ENCODE results near the gene MRGPRE.

MRGPRE gene

DNA sequence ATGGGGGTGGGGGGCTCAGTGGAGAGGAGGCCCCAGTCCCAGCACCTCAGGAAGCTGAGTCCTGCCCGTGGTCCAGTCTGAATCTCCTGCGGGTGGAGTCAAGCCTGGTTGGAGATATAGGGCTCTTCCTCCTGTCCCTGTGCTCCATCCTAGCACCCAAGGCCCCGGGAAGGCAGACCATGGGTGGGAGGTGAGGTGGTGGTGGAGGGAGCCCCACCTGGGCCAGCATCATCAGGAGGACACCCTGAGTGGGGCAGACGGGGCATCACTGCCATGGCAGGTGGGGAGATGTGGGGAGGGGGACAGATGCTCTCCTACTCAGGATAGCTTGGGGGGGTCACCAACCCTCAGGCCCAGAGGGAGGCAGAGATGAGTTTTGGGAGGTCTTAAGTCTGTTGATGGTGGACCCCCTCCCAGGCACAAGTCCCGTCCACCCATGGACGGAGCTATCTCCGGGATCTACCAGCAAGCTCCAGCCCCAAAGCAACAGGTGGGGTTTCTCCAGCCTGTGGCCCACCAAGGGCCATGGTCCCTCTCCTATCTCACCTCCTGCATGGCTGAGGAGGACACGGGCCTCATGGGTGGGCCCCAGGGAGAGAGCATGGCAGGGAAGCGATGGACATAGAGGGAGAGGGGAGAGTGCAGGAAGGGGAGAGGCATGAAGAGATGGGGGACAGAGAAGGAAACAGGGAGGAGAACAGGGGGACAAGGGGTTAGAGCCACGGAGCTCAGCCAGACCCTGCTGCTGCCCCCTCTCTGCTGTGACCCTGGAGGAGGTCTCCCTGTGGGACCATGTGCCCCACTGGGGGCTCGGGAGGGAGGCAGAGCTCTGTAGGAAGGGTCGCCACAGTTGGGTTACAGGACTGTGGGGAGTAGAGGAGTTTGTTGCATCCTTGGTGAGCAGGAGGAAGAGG lies 1.3 kb downstream of the MRGPRE start:
- no peak for DNase-seq
- TF ChIP-seq, protein P1, sequence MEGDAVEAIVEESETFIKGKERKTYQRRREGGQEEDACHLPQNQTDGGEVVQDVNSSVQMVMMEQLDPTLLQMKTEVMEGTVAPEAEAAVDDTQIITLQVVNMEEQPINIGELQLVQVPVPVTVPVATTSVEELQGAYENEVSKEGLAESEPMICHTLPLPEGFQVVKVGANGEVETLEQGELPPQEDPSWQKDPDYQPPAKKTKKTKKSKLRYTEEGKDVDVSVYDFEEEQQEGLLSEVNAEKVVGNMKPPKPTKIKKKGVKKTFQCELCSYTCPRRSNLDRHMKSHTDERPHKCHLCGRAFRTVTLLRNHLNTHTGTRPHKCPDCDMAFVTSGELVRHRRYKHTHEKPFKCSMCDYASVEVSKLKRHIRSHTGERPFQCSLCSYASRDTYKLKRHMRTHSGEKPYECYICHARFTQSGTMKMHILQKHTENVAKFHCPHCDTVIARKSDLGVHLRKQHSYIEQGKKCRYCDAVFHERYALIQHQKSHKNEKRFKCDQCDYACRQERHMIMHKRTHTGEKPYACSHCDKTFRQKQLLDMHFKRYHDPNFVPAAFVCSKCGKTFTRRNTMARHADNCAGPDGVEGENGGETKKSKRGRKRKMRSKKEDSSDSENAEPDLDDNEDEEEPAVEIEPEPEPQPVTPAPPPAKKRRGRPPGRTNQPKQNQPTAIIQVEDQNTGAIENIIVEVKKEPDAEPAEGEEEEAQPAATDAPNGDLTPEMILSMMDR (IDR thresholded peaks at IDR 0.05), result no peak
- Histone ChIP-seq H3K36me3 (no peaks in the 10 kb centered on the region), H3K4me3 (no peak overlapping the region), H3K27me3 (peaks cover 0 to 56% of the 10 kb centered on the region in 2 donors), H3K9me3 (no peaks in the 10 kb centered on the region), H3K4me1 (peaks cover 0 to 12% (median 6%) of the 10 kb centered on the region in 4 donors), H3K27ac (no peak overlapping the region)
- intact Hi-C loops (cut with DNase I; ENCODE audit: low total_unique reads), result no loop called here

DNA sequence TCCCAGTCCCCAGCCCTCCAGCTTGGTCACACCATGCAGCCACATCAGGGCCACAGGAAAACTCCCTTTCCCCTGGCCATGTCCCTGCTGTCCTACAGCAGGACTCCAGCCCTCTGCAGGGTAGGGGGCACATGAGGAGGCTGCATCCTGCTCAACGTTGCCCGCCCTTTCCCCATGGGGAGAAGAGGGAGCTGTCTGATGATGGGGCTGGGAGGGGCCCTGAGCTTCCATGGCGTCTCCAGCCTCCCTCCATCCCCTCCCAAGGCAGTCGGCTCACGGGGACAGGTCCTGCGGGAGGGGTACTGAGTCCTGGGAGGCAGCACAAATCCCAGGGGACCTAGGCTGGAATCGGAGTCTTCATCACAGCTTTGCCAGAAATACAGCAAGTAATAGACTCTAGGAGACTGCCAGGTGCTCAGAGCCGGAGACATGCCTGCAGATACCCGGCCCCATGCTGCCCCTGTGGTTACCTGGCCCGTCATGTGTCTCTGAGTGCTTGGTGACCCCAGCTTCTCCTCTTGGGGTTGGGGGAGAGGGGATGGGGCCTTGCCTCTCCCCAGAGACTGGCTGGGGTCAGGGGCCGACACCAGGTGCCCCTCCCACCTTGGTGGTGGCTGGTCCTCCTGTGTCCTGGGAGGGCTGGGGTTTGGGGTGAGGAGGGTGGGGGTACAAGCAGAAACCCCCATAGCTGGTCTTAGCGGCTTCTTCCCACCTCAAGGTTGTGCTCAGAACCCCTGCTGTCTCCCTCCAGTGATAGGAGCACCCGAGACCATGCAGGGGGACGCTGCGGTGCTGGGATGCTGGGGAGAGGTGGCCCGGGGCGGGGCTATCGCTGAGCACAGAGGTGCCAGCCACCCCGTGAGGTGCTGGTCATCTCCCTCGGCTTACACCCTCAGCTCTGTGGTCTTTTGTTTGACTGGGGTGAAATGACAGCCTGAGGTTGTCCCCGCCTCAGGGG lies 2.3 kb downstream of the MRGPRE start:
- DNase-seq, result peak in 1 of 2 donors; percentile 59
- Histone ChIP-seq H3K4me3 (no peak overlapping the region), H3K4me1 (peaks cover 0 to 12% (median 6%) of the 10 kb centered on the region in 4 donors), H3K27ac (no peak overlapping the region), H3K9me3 (no peaks in the 10 kb centered on the region), H3K36me3 (no peaks in the 10 kb centered on the region), H3K27me3 (peaks cover 0 to 63% of the 10 kb centered on the region in 2 donors)
- intact Hi-C loops (cut with DNase I; ENCODE audit: low total_unique reads), result no loop called here
- TF ChIP-seq, protein P1 (IDR thresholded peaks at IDR 0.05), result no peak

DNA sequence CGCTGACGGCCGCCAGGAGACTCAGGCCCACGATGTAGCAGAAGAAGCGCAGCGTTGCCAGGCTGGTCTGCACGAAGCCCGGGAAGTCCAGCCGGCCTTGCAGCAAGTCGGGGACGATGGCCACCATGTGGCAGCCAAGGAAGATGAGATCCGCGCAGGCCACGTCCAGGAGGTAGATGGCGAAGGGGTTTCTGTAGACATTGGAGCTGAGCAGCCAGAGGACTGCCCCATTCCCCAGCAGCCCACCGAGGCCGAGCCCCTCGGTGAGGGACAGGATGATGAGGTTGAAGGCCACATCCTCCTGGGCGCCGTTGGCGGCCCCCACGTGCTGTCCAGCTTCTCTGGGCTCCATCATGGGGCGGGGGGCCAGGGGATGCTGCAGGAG lies 3.8 kb downstream of the MRGPRE start:
- H3K4me1 ChIP-seq, result peaks cover 0 to 12% (median 6%) of the 10 kb centered on the region in 4 donors
- peaks cover 0 to 77% of the 10 kb centered on the region in 2 donors for H3K27me3 ChIP-seq
- DNase-seq, result no peak
- no peak overlapping the region for H3K27ac ChIP-seq
- no peaks in the 10 kb centered on the region for H3K36me3 ChIP-seq
- intact Hi-C loops (cut with DNase I; ENCODE audit: low total_unique reads), result no loop called here
- no peaks in the 10 kb centered on the region for H3K9me3 ChIP-seq
- TF ChIP-seq, protein P1 (IDR thresholded peaks at IDR 0.05), result no peak
- no peak overlapping the region for H3K4me3 ChIP-seq

DNA sequence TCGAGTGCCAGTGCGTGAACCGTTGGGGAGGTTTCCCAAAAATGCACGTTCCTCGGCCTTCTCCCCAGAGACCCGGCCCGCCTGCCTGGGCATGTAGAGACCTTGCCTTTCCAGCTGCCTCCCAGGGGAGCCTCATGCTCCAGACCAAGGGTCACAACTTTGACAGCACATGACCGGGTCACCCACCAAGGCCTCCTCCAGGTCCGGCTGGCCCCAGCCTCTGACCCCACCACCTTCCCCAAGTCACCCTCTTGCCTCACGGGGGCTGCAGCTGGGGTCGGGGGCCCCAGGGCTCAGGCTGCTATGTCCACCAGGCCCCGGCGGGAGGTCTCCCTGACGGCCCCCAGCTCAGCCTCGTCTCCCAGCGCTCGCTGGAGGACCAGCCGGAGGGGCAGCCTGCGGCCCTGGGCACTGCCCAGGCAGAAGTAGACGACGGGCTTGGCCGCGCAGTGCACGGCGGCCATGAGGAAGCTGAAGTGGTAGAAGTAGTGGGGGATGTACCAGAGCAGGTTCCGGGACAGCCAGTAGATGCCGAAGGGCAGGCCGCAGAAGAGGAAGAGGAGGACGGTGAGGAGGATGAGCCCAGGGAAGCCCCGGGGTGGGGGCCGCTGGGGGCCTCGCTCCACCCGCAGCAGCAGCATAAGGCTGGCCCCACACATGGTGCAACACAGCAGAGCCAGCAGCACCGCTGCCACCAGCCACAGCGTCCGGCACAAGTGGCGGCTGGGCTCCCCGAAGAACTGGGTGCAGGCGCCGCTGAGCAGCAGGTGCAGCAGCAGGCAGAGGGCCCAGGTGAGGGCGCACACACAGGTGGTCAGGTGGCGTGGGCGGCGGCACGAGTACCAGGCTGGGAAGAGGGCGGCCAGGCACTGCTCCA lies 4.4 kb downstream of the MRGPRE start:
- no peaks in the 10 kb centered on the region for H3K36me3 ChIP-seq
- H3K4me1 ChIP-seq, result peaks cover 0 to 12% (median 6%) of the 10 kb centered on the region in 4 donors
- H3K4me3 ChIP-seq, result no peak overlapping the region
- peak in 1 of 2 donors; percentile 59 for DNase-seq
- H3K27me3 ChIP-seq, result peaks cover 0 to 79% of the 10 kb centered on the region in 2 donors
- no peaks in the 10 kb centered on the region for H3K9me3 ChIP-seq
- H3K27ac ChIP-seq, result no peak overlapping the region
- TF ChIP-seq, protein P1 (IDR thresholded peaks at IDR 0.05), result no peak
- intact Hi-C loops (cut with DNase I; ENCODE audit: low total_unique reads), result no loop called here
